ENCODE data around the gene CCR2.

GRCh38 chr3:46314517-46314916 is 39.4 kb upstream of the CCR2 start:
- TF ChIP-seq CTCF (conservative IDR thresholded peaks at IDR 0.05) (no peak), EZH2 (IDR thresholded peaks at IDR 0.05; ENCODE audit: low read depth) (no peak)
